GM12872 (cell line): ENCODE data around the gene RNF146.
A peak's percentile ranks its signal among the peaks of the same experiment; 100 is the strongest.

Source experiments
- CTCF ChIP-seq: IDR thresholded peaks from 3 replicates; pipeline ENCODE4 v1.5.1; 2011; ENCODE audit warnings: low read depth, mild to moderate bottlenecking, low read length, moderate library complexity; ENCODE audit not compliant: insufficient read depth

RNF146 gene

DNA sequence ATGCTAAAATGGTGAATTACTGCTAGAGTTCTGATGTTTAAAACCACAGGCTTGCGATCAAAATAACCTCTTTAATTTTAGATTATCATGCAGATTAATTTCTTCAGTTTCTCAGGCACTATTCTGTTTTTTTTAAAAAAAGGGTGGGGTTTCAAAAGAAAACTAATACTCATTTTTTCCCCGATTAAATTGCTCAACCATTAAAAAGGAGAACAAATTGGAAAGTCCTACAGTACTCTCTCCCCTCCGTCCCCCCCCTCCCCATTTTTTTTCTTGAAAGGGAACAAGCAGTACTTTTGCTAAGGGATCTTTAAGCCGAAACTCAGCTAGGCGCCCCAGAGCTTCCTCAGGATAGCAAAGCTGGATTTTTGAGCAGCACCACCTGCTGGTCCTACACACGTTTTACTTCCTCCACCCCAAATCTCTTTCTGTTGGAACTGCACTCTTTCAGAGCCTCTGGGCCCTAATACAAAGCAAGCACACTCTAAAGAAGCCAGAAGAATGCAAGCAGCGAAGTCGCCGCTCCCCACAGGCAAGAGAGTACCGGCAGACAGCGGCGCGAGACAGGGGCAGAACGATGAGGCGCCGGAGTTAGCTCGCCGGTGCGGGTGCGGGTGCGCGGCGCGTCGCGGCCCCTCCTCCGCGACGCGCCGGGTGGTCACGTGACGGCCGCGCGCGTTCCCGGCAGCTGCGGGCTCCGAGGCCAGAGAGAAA, at the start of gene RNF146:
Gene RNF146 (plus strand): TSS at position 687 of the 714 bp plus-strand sequence. CDS start 13,475 bp downstream, outside the sequence.
- TF ChIP-seq CTCF, result peak; percentile 79

- no peak for TF ChIP-seq CTCF
Measured at GRCh38 chr6:127219869-127220268, 46.8 kb upstream of the RNF146 start.

DNA sequence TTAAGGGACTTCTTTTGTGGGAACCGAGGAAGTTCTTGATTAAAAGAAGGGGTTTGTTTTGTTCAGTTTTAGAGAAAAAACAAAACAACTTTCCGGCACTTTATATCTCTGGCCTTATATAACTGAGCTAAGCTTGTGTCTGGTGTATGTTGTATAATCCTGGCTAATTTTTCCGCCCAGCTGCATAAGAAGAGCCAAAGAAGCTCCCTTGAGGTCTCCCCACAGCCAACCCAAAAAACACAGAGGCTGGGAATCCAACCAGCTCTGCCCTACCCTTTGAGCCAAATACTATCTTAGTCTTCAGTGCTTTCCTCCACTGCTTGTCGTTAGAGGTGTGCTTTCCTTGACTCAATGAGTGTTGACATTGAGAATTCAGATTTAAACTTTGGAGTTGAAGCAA, 45.5 kb upstream of the RNF146 start:
- no peak for TF ChIP-seq CTCF

DNA sequence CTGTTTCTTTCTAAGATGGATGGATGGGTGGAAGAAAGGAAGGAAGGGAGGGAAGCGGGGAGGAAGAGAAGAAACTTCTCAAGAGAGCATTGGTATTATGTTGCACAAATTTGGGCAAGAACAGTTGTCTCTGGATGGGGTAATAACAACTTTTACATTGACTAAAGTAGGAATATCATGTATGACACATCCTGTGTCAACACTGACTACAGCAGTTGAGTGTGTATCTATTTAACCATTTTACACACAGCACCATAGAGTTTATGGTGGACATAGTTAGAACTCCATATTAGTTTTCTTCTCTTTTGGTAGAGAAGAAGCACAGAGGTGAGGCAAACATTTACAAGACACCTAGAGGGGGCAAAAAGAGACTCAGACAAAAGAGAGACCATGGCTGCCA, 44.2 kb upstream of the RNF146 start:
- TF ChIP-seq CTCF, result no peak

GRCh38 chr6:127225497-127225896, 41.2 kb upstream of the RNF146 start:
- TF ChIP-seq CTCF, result no peak

GRCh38 chr6:127243501-127243900, 23.2 kb upstream of the RNF146 start:
- TF ChIP-seq CTCF, result no peak

GRCh38 chr6:127247114-127248096, 19.3 kb upstream of the RNF146 start:
- TF ChIP-seq CTCF, result no peak
